Progenitor cell of endocrine pancreas (in vitro differentiated cells): ENCODE data around the gene XPNPEP2. TPM values are rescaled to one million over a fixed set of nuclear protein-coding genes. Genes with fewer than 3 reads are reported as not detected.

Source experiments
- DNase-seq: peaks from one replicate; pipeline ENCODE4 v3.0.0; 2021; ENCODE audit warnings: low spot score; ENCODE audit not compliant: unreplicated experiment
- H3K27ac Mint-ChIP-seq: 2 replicates; pipeline ENCODE4 v1.8.0; 2021; ENCODE audit warnings: mild to moderate bottlenecking, moderate library complexity, mixed read lengths
- H3K27me3 Mint-ChIP-seq: 2 replicates; pipeline ENCODE4 v1.8.0; 2021; ENCODE audit warnings: mixed read lengths
- H3K36me3 Mint-ChIP-seq: 2 replicates; pipeline ENCODE4 v1.8.0; 2022; ENCODE audit warnings: mixed read lengths; ENCODE audit not compliant: insufficient read depth
- H3K4me1 Mint-ChIP-seq: 2 replicates; pipeline ENCODE4 v1.8.0; 2021; ENCODE audit warnings: low read depth, mixed read lengths
- H3K4me3 Mint-ChIP-seq: 2 replicates; pipeline ENCODE4 v1.8.0; 2021; ENCODE audit warnings: low read depth, mild to moderate bottlenecking, moderate library complexity, mixed read lengths
- H3K9me3 Mint-ChIP-seq: 2 replicates; pipeline ENCODE4 v1.8.0; 2021; ENCODE audit warnings: low read depth, mixed read lengths
- CTCF ChIP-seq: fragments of 200-600 bp; sonication (generic); IDR thresholded peaks from one replicate; pipeline ENCODE4 v1.5.0; 2021; ENCODE audit warnings: antibody characterized with exemption, mild to moderate bottlenecking; ENCODE audit not compliant: unreplicated experiment
- total RNA-seq: library from RNA; stranded (reverse); gene quantifications from 2 replicates; pipeline ENCODE4 v1.2.1, GENCODE V29; 2021

Gene XPNPEP2
- total RNA-seq, 1 donor from 2014 or later: not detected

- H3K27ac Mint-ChIP-seq: no peak overlapping the region
- H3K4me3 Mint-ChIP-seq: no peak overlapping the region
- peaks cover 10% of the 10 kb centered on the region for H3K9me3 Mint-ChIP-seq
- DNase-seq: no peak
- peaks cover 10% of the 10 kb centered on the region for H3K27me3 Mint-ChIP-seq
- no peak for TF ChIP-seq CTCF
- H3K4me1 Mint-ChIP-seq: no peaks in the 10 kb centered on the region
- no peaks in the 10 kb centered on the region for H3K36me3 Mint-ChIP-seq
These were observed 17.2 kb downstream of the XPNPEP2 start for GRCh38 chrX:129755779-129756650.

DNA sequence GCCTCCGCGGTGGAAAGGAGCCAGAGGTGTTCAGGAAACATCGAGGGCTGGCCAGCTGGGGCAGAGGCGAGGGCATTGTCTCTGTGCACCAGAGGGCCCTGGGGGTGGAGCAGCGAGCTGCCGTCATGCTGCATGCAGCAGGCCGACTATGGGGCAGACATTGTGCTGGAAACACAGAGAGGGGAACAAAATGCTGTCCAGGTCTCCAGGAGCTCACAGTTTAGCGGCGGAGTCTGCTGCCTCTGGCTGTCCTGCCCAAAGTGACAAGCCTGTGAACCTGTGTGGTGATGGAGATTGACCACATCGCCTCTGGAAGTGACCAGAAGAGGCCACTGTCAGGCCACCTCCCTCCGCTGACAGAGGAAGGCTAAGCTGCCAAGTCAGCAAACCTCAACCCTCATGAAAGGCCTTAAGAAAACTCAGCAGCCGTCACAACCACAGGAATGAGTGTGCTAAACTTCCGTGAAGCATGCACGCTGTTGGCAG lies 20.8 kb downstream of the XPNPEP2 start:
- Mint-ChIP-seq H3K27me3 (peaks cover 3% of the 10 kb centered on the region), H3K27ac (no peak overlapping the region), H3K36me3 (no peaks in the 10 kb centered on the region), H3K4me1 (no peaks in the 10 kb centered on the region), H3K9me3 (no peaks in the 10 kb centered on the region), H3K4me3 (no peak overlapping the region)
- no peak for TF ChIP-seq CTCF
- DNase-seq: no peak

- TF ChIP-seq CTCF: no peak
- Mint-ChIP-seq H3K9me3 (no peaks in the 10 kb centered on the region), H3K4me1 (no peaks in the 10 kb centered on the region), H3K27me3 (no peaks in the 10 kb centered on the region), H3K27ac (no peak overlapping the region), H3K4me3 (no peak overlapping the region), H3K36me3 (no peaks in the 10 kb centered on the region)
- no peak for DNase-seq
These were observed 21.4 kb downstream of the XPNPEP2 start for GRCh38 chrX:129760155-129760554.

GRCh38 chrX:129760981-129761380 lies 22.2 kb downstream of the XPNPEP2 start:
- no peaks in the 10 kb centered on the region for H3K9me3 Mint-ChIP-seq
- no peak for TF ChIP-seq CTCF

DNA sequence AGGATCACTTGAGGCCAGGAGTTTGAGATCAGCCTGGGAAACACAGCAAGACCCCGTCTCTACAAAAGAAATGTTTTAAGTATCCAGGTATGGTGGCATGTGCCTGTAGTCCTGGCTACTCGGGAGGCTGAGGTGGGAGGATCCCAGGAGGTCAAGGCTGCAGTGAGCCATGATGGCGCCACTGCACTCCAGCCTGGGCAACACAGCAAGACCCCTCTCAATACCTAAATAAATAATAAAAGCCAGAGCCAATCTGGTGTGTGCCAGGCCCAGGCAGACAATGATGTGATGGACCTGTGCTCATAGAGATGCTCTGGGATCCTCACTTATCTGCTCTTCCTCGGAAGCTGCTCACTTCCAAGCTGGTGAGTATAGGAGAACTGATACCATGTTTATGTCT lies 22.8 kb downstream of the XPNPEP2 start:
- Mint-ChIP-seq H3K27me3 (no peaks in the 10 kb centered on the region), H3K36me3 (no peaks in the 10 kb centered on the region), H3K27ac (no peak overlapping the region), H3K4me1 (no peaks in the 10 kb centered on the region), H3K4me3 (no peak overlapping the region), H3K9me3 (no peaks in the 10 kb centered on the region)
- no peak for DNase-seq
- no peak for TF ChIP-seq CTCF

More at GRCh38 chrX:129760981-129761380, 22.2 kb downstream of the XPNPEP2 start:
- H3K4me1 Mint-ChIP-seq: no peaks in the 10 kb centered on the region
- DNase-seq: no peak
- no peaks in the 10 kb centered on the region for H3K36me3 Mint-ChIP-seq
- H3K4me3 Mint-ChIP-seq: no peak overlapping the region
- H3K27ac Mint-ChIP-seq: no peak overlapping the region
- H3K27me3 Mint-ChIP-seq: no peaks in the 10 kb centered on the region
